Suprapubic skin (tissue), 4 donors: ENCODE measurements around the gene TRIM44.

Source experiments
- EP300 ChIP-seq: sonication (generic); formaldehyde crosslinking; IDR thresholded peaks from one replicate; pipeline ENCODE4 v1.6.1; 2017; ENCODE audit warnings: antibody characterized with exemption
- POLR2A ChIP-seq, 2 donors: fragments of 450-650 bp; IDR thresholded peaks; one replicate each; pipeline ENCODE4 v1.6.1; 2017; ENCODE audit warnings: antibody characterized with exemption in 2 of 2, mild to moderate bottlenecking in 2 of 2, moderate library complexity in 2 of 2
- POLR2AphosphoS5 ChIP-seq, 3 donors: sonication (generic); formaldehyde crosslinking; IDR thresholded peaks; one replicate each; pipeline ENCODE4 v1.6.1; 2017; ENCODE audit warnings: antibody characterized with exemption in 3 of 3
- TF ChIP-seq, protein P1 (sequence below), 2 donors: fragments of 200-600 bp in 1 of 2; fragments of 450-650 bp in 1 of 2; sonication (generic) in 1 of 2; IDR thresholded peaks; one replicate each; pipeline ENCODE4 v1.5.1; 2016 to 2019; ENCODE audit warnings: antibody characterized with exemption in 2 of 2, mild to moderate bottlenecking in 1 of 2, moderate library complexity in 1 of 2

GRCh38 chr11:35664977-35665441, 2.4 kb downstream of the TRIM44 start:
- TF ChIP-seq, protein P1, sequence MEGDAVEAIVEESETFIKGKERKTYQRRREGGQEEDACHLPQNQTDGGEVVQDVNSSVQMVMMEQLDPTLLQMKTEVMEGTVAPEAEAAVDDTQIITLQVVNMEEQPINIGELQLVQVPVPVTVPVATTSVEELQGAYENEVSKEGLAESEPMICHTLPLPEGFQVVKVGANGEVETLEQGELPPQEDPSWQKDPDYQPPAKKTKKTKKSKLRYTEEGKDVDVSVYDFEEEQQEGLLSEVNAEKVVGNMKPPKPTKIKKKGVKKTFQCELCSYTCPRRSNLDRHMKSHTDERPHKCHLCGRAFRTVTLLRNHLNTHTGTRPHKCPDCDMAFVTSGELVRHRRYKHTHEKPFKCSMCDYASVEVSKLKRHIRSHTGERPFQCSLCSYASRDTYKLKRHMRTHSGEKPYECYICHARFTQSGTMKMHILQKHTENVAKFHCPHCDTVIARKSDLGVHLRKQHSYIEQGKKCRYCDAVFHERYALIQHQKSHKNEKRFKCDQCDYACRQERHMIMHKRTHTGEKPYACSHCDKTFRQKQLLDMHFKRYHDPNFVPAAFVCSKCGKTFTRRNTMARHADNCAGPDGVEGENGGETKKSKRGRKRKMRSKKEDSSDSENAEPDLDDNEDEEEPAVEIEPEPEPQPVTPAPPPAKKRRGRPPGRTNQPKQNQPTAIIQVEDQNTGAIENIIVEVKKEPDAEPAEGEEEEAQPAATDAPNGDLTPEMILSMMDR (IDR thresholded peaks at IDR 0.05) = no peak
- TF ChIP-seq POLR2AphosphoS5 (IDR thresholded peaks at IDR 0.05) = no peak
- TF ChIP-seq POLR2A (IDR thresholded peaks at IDR 0.05) = no peak
- no peak for TF ChIP-seq EP300
